IPS-18c (cell line): ENCODE data around the gene NRL.

ENCODE experiments used
- H3K4me3 ChIP-seq: 2 replicates; pipeline ENCODE4 v1.7.0; 2013; ENCODE audit warnings: low read depth, mild to moderate bottlenecking, low read length, moderate library complexity; ENCODE audit not compliant: insufficient read depth
- H3K9me3 ChIP-seq: one replicate; pipeline ENCODE4 v1.6.1; 2013; ENCODE audit warnings: mild to moderate bottlenecking, low read length, moderate library complexity; ENCODE audit not compliant: control insufficient read depth, insufficient read depth

Gene NRL

DNA sequence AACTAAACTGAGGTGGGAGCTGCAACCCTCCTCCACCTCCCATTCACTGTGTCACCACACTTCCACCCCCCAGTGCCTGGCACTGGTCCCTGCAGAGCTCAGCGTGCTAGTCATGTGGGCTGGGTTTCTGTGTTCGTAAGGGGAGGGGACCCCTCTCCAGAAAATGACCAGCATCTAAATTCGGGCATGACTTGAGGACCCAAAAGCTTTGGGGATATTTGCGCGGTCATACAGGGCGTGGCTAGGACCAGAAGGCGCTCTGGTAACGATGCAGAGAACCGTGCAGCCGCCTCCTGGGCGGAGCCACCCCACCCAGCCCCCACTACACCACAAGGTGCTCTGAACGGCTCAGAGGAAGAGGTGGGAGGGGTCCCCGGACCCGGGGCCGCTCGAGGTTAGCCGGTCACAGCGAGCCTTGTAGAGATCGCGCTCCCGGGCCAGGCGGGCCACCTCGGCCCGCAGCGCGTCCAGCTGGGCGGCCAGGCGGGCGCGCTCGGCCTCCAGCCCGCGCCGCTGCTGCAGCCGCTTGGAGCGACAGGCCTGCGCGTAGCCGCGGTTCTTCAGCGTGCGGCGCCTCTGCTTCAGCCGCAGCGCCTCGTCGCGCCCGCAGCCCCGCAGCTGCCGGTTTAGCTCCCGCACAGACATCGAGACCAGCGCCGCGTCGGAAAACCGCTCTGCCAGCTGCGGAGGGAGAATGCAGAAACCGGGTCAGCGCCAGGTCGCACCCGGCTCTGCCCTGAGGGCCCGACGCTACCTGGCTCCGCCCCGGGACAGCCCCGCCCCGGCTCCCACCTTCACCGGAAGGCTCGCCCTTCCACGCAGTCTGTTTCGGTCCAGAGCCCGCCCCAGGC lies 33.6 kb downstream of the NRL start:
- Histone ChIP-seq H3K4me3 (peak overlapping the region; percentile 67), H3K9me3 (no peaks in the 10 kb centered on the region)

GRCh38 chr14:24080142-24080530 lies 34.6 kb downstream of the NRL start:
- no peaks in the 10 kb centered on the region for H3K9me3 ChIP-seq
- H3K4me3 ChIP-seq: no peak overlapping the region

DNA sequence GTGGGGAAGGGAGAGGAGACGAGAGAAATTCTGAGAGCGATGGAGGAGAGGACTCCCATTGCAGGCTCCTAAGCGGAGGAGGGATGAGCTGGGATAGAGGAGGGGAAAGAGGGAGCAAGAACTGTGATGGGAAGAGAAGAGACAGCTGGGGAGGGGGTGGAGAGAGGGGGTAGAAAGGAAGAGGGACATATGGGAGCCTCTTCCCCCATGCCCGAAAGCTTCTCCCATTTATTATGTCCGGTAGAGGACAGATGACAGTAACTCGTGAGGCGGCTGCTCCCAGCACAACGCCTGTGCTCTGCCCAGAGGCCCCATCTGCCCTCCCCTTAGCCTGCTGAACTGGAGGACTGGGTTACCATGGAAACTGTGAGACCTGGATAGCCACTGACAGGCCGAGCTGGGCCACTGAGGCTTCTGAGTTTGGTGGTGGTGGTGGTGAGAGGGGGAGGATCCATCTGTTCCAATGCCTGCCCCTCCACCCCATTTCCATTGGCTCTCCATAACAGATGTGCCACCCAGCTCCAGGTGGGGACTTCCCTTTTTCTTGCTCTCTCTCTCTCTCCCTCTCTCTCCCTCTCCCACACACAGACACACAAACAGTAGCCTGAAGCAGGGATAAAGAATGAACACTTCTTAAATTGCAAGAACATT lies 35.1 kb downstream of the NRL start:
- H3K9me3 ChIP-seq: no peaks in the 10 kb centered on the region
- H3K4me3 ChIP-seq: no peak overlapping the region

- no peaks in the 10 kb centered on the region for H3K9me3 ChIP-seq
- no peak overlapping the region for H3K4me3 ChIP-seq
Measured at GRCh38 chr14:24078146-24078545, 36.6 kb downstream of the NRL start.

DNA sequence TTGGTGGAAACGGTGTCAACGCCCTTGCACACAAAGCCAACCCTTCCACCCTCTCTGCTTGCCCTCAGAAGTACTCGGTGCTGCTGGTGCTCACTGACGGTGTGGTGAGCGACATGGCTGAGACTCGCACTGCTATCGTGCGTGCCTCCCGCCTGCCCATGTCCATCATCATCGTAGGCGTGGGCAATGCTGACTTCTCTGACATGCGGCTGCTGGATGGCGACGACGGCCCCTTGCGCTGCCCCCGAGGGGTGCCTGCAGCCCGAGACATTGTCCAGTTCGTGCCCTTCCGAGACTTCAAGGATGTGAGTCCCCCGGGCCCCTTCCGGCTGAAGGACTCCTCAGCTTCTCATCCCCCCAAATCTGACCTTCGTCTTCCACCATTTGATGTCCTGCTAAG lies 37.7 kb downstream of the NRL start:
- no peak overlapping the region for H3K4me3 ChIP-seq
- no peaks in the 10 kb centered on the region for H3K9me3 ChIP-seq

- no peak overlapping the region for H3K4me3 ChIP-seq
- no peaks in the 10 kb centered on the region for H3K9me3 ChIP-seq
Measured at GRCh38 chr14:24076302-24076601, 38.5 kb downstream of the NRL start.

- Histone ChIP-seq H3K9me3 (no peaks in the 10 kb centered on the region), H3K4me3 (no peak overlapping the region)
Measured at GRCh38 chr14:24075485-24076301, 39.1 kb downstream of the NRL start.

DNA sequence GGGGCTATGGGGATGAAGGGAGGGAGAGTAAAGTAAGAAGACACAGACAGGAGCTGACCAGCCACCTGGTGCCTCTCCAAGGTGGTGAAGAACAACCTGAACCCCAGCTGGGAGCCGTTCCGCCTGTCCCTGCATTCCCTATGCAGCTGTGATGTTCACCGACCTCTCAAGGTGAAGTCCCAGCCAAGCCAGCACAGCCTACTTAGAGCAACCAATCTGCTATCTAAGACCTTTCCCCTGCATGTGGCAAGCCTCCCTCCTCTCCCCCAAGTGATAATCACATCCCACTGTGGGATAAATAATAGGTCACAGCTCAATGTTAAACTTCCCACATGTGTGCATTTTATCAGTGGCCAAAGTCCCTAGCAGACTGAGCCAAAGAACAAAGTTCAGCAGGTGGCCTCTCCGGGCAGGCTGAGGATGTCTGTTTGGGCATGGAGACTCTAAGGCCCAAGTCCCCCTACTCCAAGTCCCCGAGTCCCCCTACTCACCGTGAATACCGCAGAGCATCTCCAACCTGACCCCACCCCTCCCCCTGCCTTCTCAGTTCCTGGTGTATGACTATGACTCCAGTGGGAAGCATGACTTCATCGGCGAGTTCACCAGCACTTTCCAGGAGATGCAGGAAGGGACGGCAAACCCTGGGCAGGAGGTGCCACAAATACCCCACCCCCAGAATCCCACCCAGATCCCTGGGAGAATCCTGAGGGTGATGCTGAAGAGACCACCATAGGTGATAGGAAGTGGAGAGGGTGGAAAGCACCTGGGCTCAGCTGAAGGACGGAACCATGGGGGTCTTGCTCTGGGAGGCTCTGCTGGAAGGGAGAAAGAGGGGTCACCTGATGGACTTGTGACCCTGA lies 39.9 kb downstream of the NRL start:
- no peaks in the 10 kb centered on the region for H3K9me3 ChIP-seq
- H3K4me3 ChIP-seq: no peak overlapping the region

DNA sequence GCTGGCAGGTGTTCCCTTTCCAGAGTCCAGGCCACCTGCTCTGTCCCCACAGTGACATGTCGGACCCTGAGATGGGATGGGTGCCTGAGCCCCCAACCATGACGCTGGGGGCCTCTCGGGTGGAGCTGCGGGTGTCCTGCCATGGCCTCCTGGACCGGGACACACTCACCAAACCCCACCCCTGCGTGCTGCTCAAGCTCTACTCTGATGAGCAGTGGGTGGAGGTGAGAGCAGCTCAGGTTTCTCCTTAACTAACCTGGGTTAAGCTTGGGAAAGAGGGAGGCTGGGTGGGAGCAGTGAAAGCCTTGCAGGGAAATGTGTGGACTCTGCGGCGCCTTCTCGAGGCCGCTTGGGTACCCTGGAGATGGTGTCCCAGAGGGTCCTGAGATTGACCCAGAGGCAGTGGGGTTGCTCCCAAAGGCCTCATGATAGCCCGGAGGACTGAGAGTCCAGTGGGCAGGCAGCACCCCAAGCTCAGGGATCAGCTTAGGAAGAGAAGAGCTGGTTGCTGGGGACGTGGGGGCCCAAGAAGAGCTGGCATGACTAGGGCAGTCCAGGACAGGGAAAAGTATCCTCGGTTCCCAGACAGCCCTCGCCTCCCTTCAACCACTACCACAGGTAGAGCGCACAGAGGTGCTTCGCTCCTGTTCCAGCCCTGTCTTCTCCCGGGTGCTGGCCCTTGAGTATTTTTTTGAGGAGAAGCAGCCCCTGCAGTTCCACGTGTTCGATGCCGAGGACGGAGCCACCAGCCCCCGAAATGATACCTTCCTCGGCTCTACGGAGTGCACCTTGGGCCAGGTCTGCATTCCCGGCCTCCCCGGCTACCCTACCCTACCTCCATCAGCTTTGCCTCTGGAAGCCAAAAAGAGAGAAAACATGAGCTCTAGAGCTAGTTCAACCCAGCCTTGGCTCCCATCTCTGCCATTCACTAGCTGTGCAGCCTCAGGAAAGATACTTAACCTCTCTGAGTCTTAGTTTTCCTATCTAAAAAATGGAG lies 41.6 kb downstream of the NRL start:
- H3K4me3 ChIP-seq: no peak overlapping the region
- H3K9me3 ChIP-seq: no peaks in the 10 kb centered on the region

- Histone ChIP-seq H3K4me3 (no peak overlapping the region), H3K9me3 (no peaks in the 10 kb centered on the region)
Measured at GRCh38 chr14:24072436-24072835, 42.3 kb downstream of the NRL start.

- Histone ChIP-seq H3K4me3 (no peak overlapping the region), H3K9me3 (no peaks in the 10 kb centered on the region)
Measured at GRCh38 chr14:24071836-24072430, 42.8 kb downstream of the NRL start.

GRCh38 chr14:24071144-24071697 lies 43.5 kb downstream of the NRL start, which contains the start of gene CPNE6:
TSS of gene CPNE6 (plus strand) at chr14:24071562. CDS start at chr14:24072937, 1,375 bp downstream.
- H3K4me3 ChIP-seq: no peak within 1 kb of the TSS

DNA sequence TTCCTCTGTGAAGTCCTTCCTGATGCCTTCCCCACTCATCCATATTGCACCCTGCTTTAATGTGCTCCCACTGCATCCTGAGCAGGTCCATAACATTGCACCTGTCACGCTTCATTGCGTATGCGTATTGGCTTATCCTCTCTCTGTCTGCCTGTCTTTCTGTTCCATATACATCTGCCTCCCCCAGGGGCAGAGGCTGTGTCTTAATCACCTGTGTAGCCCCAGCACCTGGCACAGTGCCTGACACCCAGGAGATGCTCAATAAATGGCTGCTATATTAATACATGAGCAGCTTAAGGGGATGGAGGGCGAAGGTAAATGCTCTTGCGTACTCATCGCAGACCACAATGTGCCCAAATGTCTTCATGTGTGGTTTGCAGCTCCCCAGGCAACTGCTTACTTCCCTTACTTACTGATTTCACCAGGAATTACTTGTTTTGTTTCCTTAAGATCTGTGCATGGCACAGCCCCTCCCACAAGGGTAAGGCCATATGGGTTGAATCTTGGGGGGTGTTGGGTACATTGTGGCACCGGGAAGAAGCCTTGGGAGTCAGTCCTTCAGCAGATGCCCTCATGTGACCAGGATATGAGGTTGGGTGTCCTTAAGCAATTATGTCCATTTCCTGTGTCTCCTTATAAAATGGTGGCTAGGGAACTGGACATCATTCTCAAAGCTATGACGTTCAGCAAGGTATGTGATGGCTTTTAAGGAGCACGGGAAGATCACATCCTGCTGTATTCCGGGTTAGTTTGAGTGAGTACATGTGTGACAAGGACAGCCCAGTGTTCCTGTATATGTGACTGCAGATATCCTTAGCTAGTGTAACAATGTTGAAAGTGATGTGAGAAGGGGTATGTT lies 44.2 kb downstream of the NRL start:
- Histone ChIP-seq H3K4me3 (no peak overlapping the region), H3K9me3 (no peaks in the 10 kb centered on the region)

More at GRCh38 chr14:24071144-24071697, 43.5 kb downstream of the NRL start, which contains the start of gene CPNE6:
- H3K9me3 ChIP-seq: no peaks in the 10 kb centered on the region

DNA sequence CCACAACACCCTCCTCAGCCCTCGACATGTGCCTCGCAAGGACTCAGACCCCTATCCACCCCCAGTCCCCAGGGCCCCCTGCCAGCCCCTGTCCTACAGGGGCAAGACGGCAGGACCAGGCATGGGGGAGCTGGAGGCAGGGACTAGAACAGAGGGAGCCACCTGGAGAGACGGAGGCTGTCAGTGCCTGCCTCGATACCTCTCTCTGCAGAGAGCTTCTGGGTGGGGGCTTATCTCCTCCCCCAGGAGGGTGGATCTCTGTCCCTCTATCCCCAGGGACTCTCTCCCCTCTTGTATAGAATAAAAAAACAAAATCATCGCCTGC lies 45.4 kb downstream of the NRL start:
- no peaks in the 10 kb centered on the region for H3K9me3 ChIP-seq
- H3K4me3 ChIP-seq: no peak overlapping the region
